Stimulated activated CD4-positive, alpha-beta T cell treated with anti-CD3 and anti-CD28 coated beads, TNF-alpha, amount 100 ng/mL, for 1 hour (primary cell): ENCODE data around the gene ABL1.

Experiments
- DNase-seq, 3 donors: peaks; one replicate each; pipeline ENCODE4 v3.0.0-alpha.2; 2020; ENCODE audit warnings: low read depth in 3 of 3, low spot score in 1 of 3

ABL1 gene

GRCh38 chr9:130929571-130930038, 94.6 kb downstream of the ABL1 start:
- no peak for DNase-seq

DNA sequence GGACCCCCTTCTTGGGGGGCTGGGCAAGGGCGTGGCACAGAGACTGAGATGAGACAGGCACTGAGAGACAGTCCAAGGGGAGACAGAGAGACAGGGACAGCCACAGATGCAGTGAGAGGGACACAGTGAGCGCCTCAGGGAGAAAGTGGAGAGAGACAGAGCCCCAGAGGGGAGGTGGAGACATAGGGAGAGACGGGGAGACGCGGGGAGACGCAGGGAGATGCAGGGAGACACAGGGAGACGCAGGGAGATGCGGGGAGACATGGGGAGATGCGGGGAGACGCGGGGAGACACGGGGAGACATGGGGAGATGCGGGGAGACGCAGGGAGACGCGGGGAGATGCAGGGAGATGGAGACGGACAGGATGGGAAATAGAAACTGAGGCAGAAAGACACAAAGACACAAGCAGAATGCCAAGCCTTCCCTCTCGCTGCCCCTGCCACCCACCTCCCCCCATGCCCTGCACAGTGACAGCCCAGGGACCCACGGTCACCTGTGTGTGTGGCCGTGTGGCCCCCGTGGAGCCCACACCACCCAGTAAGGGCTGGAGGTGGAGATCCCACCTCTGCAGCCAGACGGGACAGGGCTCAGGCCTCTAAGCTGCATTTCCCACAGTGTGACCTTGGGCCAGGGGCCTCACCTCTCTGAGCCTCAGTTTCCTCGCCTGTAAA, 95.2 kb downstream of the ABL1 start:
- DNase-seq: no peak

- no peak for DNase-seq
These were observed 95.8 kb downstream of the ABL1 start for GRCh38 chr9:130930804-130931349.

- DNase-seq: no peak
These were observed 96.6 kb downstream of the ABL1 start for GRCh38 chr9:130931508-130932254.

- no peak for DNase-seq
These were observed 97.4 kb downstream of the ABL1 start for GRCh38 chr9:130932255-130933079.

DNA sequence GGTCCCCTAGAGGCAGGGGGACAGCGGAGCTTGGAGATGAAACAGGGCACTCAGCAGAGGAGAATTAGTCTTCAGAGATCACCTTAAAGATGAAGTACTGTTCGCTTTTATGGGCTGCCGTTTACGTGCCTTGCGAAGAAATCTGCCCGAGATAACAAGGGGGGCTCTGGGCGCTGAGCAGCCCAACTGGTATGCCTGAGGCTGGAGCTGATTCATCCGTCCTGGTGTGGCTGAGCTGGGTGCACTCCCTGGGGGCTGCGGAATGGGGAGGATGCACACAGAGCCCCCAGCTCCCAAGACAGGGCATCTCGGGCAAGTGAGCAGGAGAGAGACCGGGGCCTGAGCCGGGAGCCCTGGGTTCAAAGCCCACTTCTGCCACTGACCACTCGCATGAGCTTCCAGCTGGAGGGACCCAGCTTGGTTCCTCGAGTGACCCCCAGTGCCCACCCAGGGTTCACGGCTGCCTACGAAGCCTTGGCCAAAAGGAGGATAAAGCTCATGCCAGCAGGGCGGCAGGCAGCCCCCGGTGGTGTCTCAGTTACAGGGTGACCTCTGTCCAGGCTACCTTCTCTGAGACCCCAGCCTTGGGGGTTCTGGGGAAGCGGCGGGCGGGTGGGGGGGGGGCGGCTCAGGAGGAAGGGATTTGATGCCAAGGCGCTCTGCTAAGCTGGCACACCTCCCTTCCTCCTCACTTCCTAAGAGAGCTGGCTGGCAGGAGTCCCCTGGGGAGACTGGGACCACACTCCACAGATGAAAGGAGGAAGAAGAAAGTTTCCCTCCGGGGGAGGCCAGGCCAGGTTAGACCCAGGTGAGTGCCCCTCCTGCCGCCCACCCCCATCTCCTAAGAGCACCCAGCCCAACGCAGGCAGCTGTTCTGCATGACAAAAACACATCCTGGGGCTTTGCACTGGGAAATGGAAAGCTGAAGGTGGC, 98.3 kb downstream of the ABL1 start:
- no peak for DNase-seq

- DNase-seq: no peak
These were observed 99.2 kb downstream of the ABL1 start for GRCh38 chr9:130934246-130934645.

GRCh38 chr9:130934702-130935647, 99.9 kb downstream of the ABL1 start:
- no peak for DNase-seq

DNA sequence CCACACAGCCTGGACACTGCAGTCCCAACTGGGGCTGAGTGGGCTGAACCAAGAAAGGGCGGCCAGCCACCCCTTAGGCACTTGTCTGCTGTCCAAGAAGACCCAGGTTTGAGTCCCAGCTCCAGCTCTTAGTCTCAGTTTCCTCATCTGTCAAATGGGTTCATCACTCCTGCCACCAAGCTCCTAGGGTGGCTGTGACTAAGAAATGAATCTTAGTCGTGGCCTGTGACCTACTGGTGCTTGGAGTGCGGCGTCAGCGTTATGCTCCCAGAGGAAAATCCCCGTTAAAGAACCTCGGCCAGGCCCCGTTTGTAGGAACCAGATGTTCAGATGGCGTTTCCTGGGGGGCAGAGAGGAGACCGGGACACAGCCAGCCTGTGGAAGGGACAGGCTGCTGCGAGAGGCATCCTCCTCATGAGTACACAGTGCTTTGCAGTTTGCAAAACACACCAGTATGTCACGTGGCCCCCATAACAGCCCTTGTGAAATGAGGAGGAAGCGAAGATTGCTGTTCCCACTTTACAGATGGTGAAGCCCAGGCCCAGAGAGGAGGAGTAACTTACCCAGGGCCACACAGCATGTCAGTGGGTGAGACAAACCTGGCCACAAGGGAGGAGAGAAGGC, 100.7 kb downstream of the ABL1 start:
- no peak for DNase-seq

- DNase-seq: no peak
These were observed 101.4 kb downstream of the ABL1 start for GRCh38 chr9:130936285-130937117.
